SK-N-MC (cell line): ENCODE measurements around the gene CMIP.

ENCODE experiments used
- EZH2 ChIP-seq: fragments of 200-600 bp; sonication (generic); IDR thresholded peaks from one replicate; pipeline ENCODE4 v1.6.1; 2017; ENCODE audit warnings: antibody characterized with exemption
- FOXP2 ChIP-seq: optimal IDR thresholded peaks from 2 replicates; pipeline ENCODE3; 2011; ENCODE audit warnings: mild to moderate bottlenecking, moderate library complexity; ENCODE audit not compliant: insufficient read depth; ENCODE audit errors: extremely low read length, control extremely low read depth
- POLR2AphosphoS5 ChIP-seq: IDR thresholded peaks from 2 replicates; pipeline ENCODE4 v1.6.1; 2012; ENCODE audit warnings: mild to moderate bottlenecking, low read depth, low read length, borderline replicate concordance

DNA sequence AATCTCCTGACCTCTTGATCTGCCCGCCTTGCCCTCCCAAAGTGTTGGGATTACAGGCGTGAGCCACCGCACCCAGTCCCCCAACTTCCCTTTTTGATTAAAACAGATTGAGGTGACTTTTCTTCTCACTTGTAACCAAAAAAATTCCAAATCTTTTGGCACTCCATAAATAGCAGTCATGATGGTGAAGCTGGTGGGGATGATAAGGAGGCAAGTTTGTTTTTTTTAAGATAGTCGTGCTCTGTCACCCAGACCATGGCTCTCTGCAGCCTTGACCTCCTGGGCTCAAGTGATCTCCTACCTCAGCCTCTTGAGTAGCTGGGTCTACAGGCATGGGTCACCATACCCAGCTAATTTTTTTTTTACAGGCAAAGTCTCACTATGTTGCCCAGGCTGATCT lies 299.8 kb downstream of the CMIP start:
- TF ChIP-seq POLR2AphosphoS5 (no peak), EZH2 (no peak), FOXP2 (no peak)
